ENCODE measurements around the gene AHCYL2.
A peak's percentile ranks its signal among the peaks of the same experiment; 100 is the strongest.

The AHCYL2 gene

GRCh38 chr7:129224251-129225205 is at the start of gene AHCYL2:
AHCYL2 (plus strand) TSS chr7:129225030.
- peak; percentile 94 for DNase-seq

GRCh38 chr7:129176916-129177710 is 47.7 kb upstream of the AHCYL2 start:
- no peak for DNase-seq

- no peak for DNase-seq
These were observed 39.7 kb upstream of the AHCYL2 start for GRCh38 chr7:129184981-129185670.

GRCh38 chr7:129186749-129187260 is 38.0 kb upstream of the AHCYL2 start:
- no peak for DNase-seq

- DNase-seq: no peak
These were observed 37.0 kb upstream of the AHCYL2 start for GRCh38 chr7:129187681-129188371.

GRCh38 chr7:129188372-129188891 is 36.4 kb upstream of the AHCYL2 start, which contains the start of gene SMO:
SMO (plus strand) TSS chr7:129188633; CDS start chr7:129189152, 519 bp downstream.
- no peak for DNase-seq

GRCh38 chr7:129188892-129189660 is 35.8 kb upstream of the AHCYL2 start:
- DNase-seq: no peak

GRCh38 chr7:129189661-129190310 is 35.0 kb upstream of the AHCYL2 start:
- no peak for DNase-seq

- no peak for DNase-seq
These were observed 33.6 kb upstream of the AHCYL2 start for GRCh38 chr7:129191272-129191671.

- DNase-seq: no peak
These were observed 30.9 kb upstream of the AHCYL2 start for GRCh38 chr7:129193892-129194291.

- no peak for DNase-seq
These were observed 27.1 kb upstream of the AHCYL2 start for GRCh38 chr7:129197771-129198170.

- DNase-seq: no peak
These were observed 25.4 kb upstream of the AHCYL2 start for GRCh38 chr7:129199406-129199805.

- no peak for DNase-seq
These were observed 22.6 kb upstream of the AHCYL2 start for GRCh38 chr7:129202058-129202777.

- no peak for DNase-seq
These were observed 21.6 kb upstream of the AHCYL2 start for GRCh38 chr7:129203050-129203741.

- DNase-seq: no peak
These were observed 19.6 kb upstream of the AHCYL2 start for GRCh38 chr7:129205126-129205818.

GRCh38 chr7:129205987-129206785 is 18.6 kb upstream of the AHCYL2 start:
- no peak for DNase-seq

- no peak for DNase-seq
These were observed 16.2 kb upstream of the AHCYL2 start for GRCh38 chr7:129208667-129209066.
